GM12878 (cell line): ENCODE results near the gene CDK2. TPM values are rescaled to one million over a fixed set of nuclear protein-coding genes. Genes with fewer than 3 reads are reported as not detected.
A peak's percentile ranks its signal among the peaks of the same experiment; 100 is the strongest.

Source experiments
- CBX3 ChIP-seq: fragments of 200-600 bp; sonication (generic); IDR thresholded peaks from 2 replicates; pipeline ENCODE4 v1.6.1; 2016; ENCODE audit warnings: low read depth, borderline replicate concordance
- CREB1 ChIP-seq: IDR thresholded peaks from 2 replicates; pipeline ENCODE4 v1.6.1; 2012; ENCODE audit warnings: low read depth, mild to moderate bottlenecking, inconsistent platforms
- CUX1 ChIP-seq: IDR thresholded peaks from 2 replicates; pipeline ENCODE4 v1.6.1; 2012; ENCODE audit warnings: improper control_type of control experiment, low read depth, low read length; ENCODE audit not compliant: insufficient replicate concordance
- ETV6 ChIP-seq, 2 experiments: fragments of 450-650 bp in 1 of 2; IDR thresholded peaks in 1 of 2; conservative IDR thresholded peaks in 1 of 2; 2 replicates each; pipeline ENCODE4 v1.6.1; 2014; ENCODE audit warnings: antibody characterized with exemption in 1 of 2, borderline replicate concordance in 1 of 2, low read depth in 1 of 2, mild to moderate bottlenecking in 1 of 2, moderate library complexity in 1 of 2
- IRF4 ChIP-seq: IDR thresholded peaks from 2 replicates; pipeline ENCODE4 v1.6.1; 2011; ENCODE audit warnings: low read depth, low read length
- NFXL1 ChIP-seq: fragments of 450-650 bp; IDR thresholded peaks from 2 replicates; pipeline ENCODE4 v1.6.1; 2017; ENCODE audit warnings: antibody characterized with exemption, mild to moderate bottlenecking, borderline replicate concordance
- NFYA ChIP-seq: IDR thresholded peaks from 2 replicates; pipeline ENCODE4 v1.6.1; 2011; ENCODE audit warnings: low read depth, mild to moderate bottlenecking, low read length, improper control_type of control experiment, borderline replicate concordance
- NFYB ChIP-seq: IDR thresholded peaks from 2 replicates; pipeline ENCODE4 v1.6.1; 2011; ENCODE audit warnings: low read depth, mild to moderate bottlenecking, low read length, improper control_type of control experiment, moderate library complexity; ENCODE audit not compliant: insufficient read depth
- POLR2A ChIP-seq: IDR thresholded peaks from 2 replicates; pipeline ENCODE4 v1.6.1; 2011; ENCODE audit warnings: low read depth, mild to moderate bottlenecking, low read length
- RBBP5 ChIP-seq: fragments of 200-600 bp; sonication (generic); conservative IDR thresholded peaks from 2 replicates; pipeline ENCODE4 v1.6.1; 2016
- SIN3A ChIP-seq: IDR thresholded peaks from 2 replicates; pipeline ENCODE4 v1.6.1; 2012; ENCODE audit warnings: low read depth, low read length, improper control_type of control experiment
- SMC3 ChIP-seq: IDR thresholded peaks from 2 replicates; pipeline ENCODE4 v1.6.1; 2011; ENCODE audit warnings: low read length, improper control_type of control experiment, borderline replicate concordance
- TCF3 ChIP-seq: IDR thresholded peaks from 2 replicates; pipeline ENCODE4 v1.6.1; 2012; ENCODE audit warnings: low read depth, mild to moderate bottlenecking, low read length, borderline replicate concordance; ENCODE audit not compliant: insufficient read depth
- polyA plus RNA-seq, 11 experiments: library from polyadenylated mRNA; depleted of rRNA in 4 of 11; unstranded in 6 of 11; stranded (reverse) in 5 of 11; fragments of >200 nt; fragmentation: Nextera tagmentation in 4 of 11; fragmentation: Illumina TruSeq in 1 of 11; extraction: Ambion mirVana in 4 of 11; extraction: Trizol in 1 of 11; gene quantifications; 1 replicate in 1 of 11; 2 replicates in 10 of 11; pipeline versions ENCODE4 v1.2.1 to v1.2.3, GENCODE V29; 2011 to 2016; ENCODE audit warnings: inconsistent platforms in 2 of 11, missing spikeins in 2 of 11, low read depth in 1 of 11
- total RNA-seq, 4 experiments: library from RNA; depleted of rRNA in 3 of 4; stranded (reverse); fragments of >200 nt in 3 of 4; fragmentation: Illumina TruSeq in 1 of 4; extraction: Trizol in 1 of 4; gene quantifications; 2 replicates each; pipeline versions ENCODE4 v1.2.1 to v1.2.3, GENCODE V29; 2013 to 2021
- TF ChIP-seq, protein P1 (sequence below): fragments of 450-650 bp; IDR thresholded peaks from 2 replicates; pipeline ENCODE4 v1.6.1; 2016; ENCODE audit warnings: mild to moderate bottlenecking, moderate library complexity, borderline replicate concordance
- TF ChIP-seq, protein P2 (sequence below): fragments of 450-650 bp; IDR thresholded peaks from 2 replicates; pipeline ENCODE4 v1.6.1; 2018; ENCODE audit warnings: borderline replicate concordance, mild to moderate bottlenecking; ENCODE audit not compliant: partially characterized antibody
- TF ChIP-seq, protein P3 (sequence below): IDR thresholded peaks from 2 replicates; pipeline ENCODE4 v1.6.1; 2011; ENCODE audit warnings: mild to moderate bottlenecking, low read depth, low read length, moderate library complexity; ENCODE audit not compliant: insufficient replicate concordance

Gene CDK2
- total and polyA plus RNA-seq, 10 of the 15 experiments (the other 5 are each of a cell fraction or from before 2014, with no cell fraction given) = 13.1 to 138 (median 82.2) TPM

DNA sequence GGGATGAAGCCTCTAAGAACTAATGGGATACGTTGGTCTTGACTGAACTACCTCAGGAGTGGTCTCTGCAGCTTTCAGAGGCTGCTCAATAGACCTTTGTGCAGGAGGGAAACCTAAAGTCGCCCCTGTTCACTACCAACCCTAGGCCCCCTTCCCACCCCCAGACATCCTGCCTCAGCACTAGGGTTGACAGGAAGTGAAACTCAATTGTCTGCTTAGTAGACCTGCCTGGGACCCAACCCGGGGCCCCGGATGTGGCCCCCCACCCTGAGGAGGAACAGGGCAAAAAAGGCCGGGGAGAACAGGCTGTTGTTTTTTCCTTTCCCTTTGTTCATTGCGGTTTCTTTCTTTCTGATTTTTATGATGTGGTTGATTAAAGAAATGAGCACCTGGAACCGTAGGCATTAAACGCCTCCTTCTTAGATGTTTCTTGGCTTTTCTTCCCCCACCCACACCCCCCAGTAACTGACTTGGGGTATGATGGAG lies 37.3 kb upstream of the CDK2 start (continued):
- TF ChIP-seq, protein P1, sequence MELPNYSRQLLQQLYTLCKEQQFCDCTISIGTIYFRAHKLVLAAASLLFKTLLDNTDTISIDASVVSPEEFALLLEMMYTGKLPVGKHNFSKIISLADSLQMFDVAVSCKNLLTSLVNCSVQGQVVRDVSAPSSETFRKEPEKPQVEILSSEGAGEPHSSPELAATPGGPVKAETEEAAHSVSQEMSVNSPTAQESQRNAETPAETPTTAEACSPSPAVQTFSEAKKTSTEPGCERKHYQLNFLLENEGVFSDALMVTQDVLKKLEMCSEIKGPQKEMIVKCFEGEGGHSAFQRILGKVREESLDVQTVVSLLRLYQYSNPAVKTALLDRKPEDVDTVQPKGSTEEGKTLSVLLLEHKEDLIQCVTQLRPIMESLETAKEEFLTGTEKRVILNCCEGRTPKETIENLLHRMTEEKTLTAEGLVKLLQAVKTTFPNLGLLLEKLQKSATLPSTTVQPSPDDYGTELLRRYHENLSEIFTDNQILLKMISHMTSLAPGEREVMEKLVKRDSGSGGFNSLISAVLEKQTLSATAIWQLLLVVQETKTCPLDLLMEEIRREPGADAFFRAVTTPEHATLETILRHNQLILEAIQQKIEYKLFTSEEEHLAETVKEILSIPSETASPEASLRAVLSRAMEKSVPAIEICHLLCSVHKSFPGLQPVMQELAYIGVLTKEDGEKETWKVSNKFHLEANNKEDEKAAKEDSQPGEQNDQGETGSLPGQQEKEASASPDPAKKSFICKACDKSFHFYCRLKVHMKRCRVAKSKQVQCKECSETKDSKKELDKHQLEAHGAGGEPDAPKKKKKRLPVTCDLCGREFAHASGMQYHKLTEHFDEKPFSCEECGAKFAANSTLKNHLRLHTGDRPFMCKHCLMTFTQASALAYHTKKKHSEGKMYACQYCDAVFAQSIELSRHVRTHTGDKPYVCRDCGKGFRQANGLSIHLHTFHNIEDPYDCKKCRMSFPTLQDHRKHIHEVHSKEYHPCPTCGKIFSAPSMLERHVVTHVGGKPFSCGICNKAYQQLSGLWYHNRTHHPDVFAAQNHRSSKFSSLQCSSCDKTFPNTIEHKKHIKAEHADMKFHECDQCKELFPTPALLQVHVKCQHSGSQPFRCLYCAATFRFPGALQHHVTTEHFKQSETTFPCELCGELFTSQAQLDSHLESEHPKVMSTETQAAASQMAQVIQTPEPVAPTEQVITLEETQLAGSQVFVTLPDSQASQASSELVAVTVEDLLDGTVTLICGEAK = peak; percentile 66; the same call in 1 of the 2 replicates
- no peak for TF ChIP-seq NFXL1
- TF ChIP-seq RBBP5 = no peak
- TF ChIP-seq TCF3 = 0 out of 2 replicates have a peak, but pooled peaks have one; percentile 29
- TF ChIP-seq SIN3A = no peak
- peak; percentile 72 for TF ChIP-seq POLR2A
- TF ChIP-seq, protein P2, sequence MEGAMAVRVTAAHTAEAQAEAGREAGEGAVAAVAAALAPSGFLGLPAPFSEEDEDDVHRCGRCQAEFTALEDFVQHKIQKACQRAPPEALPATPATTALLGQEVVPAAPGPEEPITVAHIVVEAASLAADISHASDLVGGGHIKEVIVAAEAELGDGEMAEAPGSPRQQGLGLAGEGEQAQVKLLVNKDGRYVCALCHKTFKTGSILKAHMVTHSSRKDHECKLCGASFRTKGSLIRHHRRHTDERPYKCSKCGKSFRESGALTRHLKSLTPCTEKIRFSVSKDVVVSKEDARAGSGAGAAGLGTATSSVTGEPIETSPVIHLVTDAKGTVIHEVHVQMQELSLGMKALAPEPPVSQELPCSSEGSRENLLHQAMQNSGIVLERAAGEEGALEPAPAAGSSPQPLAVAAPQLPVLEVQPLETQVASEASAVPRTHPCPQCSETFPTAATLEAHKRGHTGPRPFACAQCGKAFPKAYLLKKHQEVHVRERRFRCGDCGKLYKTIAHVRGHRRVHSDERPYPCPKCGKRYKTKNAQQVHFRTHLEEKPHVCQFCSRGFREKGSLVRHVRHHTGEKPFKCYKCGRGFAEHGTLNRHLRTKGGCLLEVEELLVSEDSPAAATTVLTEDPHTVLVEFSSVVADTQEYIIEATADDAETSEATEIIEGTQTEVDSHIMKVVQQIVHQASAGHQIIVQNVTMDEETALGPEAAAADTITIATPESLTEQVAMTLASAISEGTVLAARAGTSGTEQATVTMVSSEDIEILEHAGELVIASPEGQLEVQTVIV = no peak
- peak in 1 of 2 experiments; percentile 91; a peak in 2 of 4 replicates for TF ChIP-seq ETV6 (conservative IDR thresholded peaks at IDR 0.05 in 1 of 2, IDR thresholded peaks at IDR 0.05 in 1 of 2; ENCODE audit: borderline replicate concordance in 1 of 2, low read depth in 1 of 2)
- no peak for TF ChIP-seq SMC3
- TF ChIP-seq CUX1 = no peak
- TF ChIP-seq NFYA = no peak
- peak; percentile 56; the same call in 1 of the 2 replicates for TF ChIP-seq IRF4
- TF ChIP-seq, protein P3, sequence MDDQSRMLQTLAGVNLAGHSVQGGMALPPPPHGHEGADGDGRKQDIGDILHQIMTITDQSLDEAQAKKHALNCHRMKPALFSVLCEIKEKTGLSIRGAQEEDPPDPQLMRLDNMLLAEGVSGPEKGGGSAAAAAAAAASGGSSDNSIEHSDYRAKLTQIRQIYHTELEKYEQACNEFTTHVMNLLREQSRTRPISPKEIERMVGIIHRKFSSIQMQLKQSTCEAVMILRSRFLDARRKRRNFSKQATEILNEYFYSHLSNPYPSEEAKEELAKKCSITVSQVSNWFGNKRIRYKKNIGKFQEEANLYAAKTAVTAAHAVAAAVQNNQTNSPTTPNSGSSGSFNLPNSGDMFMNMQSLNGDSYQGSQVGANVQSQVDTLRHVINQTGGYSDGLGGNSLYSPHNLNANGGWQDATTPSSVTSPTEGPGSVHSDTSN = peak; percentile 42
- TF ChIP-seq CBX3 = no peak
- TF ChIP-seq CREB1 = peak; percentile 54; the same call in 1 of the 2 replicates
- no peak for TF ChIP-seq NFYB
